GM18502 (cell line): Measurements from ENCODE around the gene ZNF804A.

Experiments
- ATAC-seq: cut with Tn5 transposase; IDR thresholded peaks from one replicate; pipeline ENCODE4 v1.9.1; 2021; ENCODE audit warnings: mild to moderate bottlenecking; ENCODE audit not compliant: unreplicated experiment, poor library complexity

Gene ZNF804A

DNA sequence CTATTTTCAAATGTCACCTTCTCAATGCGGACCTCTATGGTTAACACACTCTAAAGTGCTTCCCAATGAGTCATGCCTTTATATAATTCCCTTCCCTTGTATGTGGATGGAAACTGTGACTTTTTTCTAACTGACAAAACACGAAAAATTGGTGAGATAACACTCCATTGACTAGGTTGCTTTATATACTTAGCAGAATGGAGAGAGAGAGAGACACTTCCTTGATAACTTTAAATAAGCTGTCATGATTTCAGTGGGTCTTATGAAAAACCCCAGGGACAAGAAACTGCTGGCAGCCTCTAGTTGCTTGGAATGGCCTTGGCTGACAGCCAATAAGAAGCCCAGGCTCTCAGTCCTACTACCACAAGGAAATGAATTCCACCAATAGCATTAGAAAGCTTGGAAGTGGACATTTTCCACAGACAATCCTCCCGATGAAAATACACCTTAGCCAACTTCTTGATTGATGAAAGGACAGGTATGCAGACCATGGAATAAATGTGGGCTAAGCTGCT lies 322.2 kb downstream of the ZNF804A start:
- no peak for ATAC-seq

DNA sequence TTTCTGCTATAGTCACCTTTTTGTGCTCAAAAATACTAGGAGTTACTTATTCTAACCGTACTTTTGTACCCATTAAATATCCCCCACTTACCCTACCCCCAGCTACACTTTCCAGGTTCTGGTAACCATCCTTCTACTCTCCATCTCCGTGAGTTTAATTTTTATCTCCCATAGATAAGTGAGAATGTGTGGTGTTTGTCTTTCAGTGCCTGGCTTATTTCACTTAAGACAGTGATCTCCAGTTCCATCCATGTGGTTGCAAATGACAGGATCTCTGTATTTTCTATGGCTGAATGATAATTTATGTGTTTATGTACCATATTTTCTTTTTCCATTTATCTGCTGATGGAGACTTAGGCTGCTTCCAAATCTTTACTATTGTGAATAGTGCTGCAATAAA lies 323.3 kb downstream of the ZNF804A start:
- ATAC-seq: no peak

DNA sequence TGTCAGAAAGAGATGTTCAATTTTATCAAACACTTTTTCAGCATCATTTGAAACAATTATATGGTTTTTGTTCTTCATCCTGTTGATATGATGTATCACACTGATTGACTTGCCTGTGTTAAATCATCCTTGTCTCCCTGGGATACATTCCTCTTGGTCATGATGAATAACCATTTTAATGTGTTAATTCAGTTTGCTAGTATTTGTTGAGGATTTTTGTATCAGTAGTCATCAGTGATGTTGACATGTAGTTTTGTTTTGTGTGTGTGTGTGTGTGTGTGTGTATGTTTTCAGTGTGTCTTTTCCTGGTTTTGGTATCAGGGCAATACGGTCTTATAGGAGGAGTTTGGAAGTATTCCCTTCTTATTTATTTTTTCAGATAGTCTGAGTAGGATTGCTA lies 325.4 kb downstream of the ZNF804A start:
- no peak for ATAC-seq

DNA sequence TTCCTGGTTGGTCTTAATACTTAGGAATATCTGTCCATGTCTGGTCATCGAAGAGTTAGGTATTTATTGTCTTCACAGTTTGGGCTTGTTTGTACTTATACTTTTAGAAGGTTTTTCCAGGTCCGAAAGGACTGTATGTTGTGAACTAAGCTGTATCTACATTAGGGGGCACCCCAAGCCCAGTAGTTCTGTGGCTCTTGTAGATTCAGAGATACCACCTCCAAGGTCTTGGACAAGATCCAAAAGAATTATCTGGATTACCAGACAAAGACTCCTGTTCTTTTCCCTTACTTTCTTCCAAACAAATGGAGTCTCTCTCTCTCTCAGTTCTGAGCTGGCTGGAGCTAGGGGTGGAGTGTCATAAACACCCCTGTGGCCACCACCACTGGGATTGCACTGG lies 328.7 kb downstream of the ZNF804A start:
- no peak for ATAC-seq

DNA sequence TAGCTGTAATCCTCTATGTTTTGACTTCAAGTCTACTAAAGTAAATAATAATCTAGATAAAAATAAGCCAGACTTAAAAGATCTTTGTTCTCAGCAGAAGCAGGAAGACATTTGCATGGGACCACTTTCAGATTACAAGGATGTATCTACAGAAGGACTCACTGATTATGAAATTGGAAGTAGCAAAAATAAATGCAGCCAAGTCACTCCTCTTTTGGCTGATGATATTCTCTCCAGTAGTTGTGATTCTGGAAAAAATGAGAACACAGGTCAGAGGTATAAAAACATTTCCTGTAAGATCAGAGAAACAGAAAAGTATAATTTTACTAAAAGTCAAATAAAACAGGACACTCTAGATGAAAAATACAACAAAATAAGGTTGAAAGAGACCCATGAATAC lies 338.4 kb downstream of the ZNF804A start:
- no peak for ATAC-seq

DNA sequence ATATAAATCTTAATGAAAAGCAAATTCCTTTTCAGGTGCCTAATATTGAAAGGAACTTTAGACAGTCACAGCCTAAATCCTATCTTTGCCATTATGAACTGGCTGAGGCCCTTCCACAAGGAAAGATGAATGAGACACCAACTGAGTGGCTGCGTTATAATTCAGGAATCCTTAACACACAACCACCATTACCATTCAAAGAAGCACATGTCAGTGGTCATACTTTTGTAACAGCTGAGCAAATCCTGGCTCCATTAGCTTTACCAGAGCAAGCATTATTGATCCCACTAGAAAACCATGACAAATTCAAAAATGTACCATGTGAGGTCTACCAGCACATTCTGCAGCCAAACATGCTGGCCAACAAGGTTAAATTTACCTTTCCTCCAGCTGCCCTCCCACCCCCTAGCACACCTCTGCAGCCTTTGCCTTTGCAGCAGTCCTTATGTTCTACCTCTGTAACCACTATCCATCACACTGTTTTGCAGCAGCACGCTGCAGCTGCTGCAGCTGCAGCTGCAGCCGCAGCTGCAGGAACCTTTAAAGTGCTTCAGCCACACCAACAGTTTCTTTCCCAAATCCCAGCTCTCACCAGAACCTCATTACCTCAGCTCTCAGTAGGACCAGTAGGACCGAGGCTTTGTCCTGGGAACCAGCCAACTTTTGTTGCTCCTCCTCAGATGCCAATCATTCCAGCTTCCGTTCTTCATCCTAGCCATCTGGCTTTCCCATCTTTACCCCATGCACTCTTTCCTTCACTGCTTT lies 340.1 kb downstream of the ZNF804A start:
- no peak for ATAC-seq

DNA sequence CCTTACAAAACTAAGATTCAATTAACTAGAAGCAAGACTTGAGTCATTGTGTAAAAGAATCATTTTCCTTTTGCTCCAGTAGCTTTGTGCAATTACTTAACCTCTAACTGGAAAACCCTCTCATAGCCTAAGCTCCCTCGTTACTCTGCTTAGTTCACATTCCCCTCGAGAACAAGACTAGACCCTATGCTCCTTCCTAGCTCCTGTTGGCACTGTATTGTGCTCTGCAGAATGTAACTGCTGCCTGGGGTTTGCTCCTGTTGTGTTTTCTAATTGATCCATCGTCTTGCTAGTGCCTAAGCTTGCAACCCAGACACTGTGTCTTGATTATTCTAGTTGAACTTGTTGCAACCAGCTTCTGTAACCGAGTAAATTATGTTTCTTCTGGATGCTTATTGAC lies 347.0 kb downstream of the ZNF804A start:
- no peak for ATAC-seq

DNA sequence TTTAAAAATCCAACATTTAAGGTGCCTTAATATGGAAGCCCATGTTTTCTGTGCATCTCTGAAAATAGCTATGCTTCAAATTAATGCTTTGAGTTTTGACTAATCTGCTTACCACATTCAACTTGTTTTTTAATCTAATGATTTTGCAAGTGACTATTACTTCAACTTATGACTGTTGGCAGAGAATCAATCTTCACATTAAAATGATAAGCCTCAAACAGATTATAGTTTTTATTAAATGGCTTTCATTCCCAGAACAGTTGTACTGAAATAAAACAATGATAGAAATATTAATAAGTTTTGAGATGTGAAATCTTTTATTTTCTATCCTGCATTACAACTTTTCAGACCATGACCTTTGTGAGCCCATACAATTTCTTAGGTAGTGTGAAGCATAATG lies 347.5 kb downstream of the ZNF804A start:
- no peak for ATAC-seq

DNA sequence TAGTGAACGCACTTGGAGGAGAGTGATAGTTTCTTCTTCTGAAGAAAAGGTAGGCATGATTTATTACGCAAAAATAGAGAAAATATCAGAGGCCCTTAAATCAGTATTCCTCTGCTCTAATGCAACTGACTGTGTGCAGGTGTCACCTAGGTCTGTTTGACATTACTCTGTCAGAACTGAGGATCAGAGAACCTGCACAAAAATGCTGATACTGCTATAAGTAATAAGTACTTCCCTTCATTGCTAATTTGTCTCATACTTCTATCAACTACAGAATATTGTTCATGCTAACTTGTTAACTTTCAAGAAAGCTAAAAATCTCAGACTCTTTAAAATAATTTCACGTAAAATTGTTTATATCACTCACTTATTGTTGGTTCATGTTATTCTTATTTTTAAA lies 358.5 kb downstream of the ZNF804A start:
- ATAC-seq: no peak

DNA sequence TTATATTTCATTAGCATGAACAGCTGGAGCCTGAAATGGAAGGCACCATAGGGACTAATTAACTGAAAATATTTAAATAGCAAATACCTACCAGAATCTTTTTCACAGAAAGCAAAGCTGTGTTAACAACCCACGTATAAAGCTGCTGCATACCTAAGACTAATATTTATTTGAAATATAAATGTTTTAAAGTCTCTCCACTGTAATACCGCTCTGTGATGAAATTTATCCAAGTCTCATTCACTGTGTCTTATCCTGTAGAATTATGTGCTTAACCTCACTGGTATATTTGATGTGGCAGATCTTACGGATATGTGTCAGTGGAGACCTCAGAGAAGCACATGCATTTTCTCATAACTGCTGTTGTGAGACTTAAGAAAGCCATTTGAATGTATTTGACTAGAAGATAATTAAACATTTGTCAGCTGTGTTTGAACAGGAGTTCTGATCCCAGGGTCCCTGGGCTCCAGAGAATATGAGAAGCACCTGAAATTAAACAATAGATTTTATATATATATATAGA lies 373.3 kb downstream of the ZNF804A start:
- ATAC-seq: no peak
